ENCODE results near the gene USP54. TPM values are rescaled to one million over a fixed set of nuclear protein-coding genes. Genes with fewer than 3 reads are reported as not detected.

The USP54 gene
- total RNA-seq, 3 donors from 2014 or later (not counting 1 experiment from before 2014, with no cell fraction given), result 4.4 to 10.2 (median 5.5) TPM

DNA sequence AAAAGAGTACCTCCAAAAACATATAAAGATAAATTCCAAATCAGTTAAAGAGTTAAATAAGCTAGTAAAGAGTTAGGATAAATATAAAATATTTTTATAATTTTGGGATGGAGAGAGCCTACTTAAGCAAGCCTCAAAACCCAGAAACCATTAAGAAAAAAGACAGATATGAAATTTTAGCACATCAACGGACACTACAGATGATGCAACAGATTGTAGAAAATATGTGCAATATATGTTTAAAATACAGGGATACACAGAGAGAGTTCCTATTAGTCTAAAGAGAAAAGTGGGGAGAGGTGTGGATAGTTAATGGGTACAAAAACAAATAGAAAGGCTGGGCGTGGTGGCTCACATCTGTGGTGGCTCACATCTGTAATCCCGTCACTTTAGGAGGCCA lies 23.6 kb upstream of the USP54 start:
- Mint-ChIP-seq H3K4me3 (no peak overlapping the region), H3K4me1 (no peaks in the 10 kb centered on the region), H3K27me3 (ENCODE audit: low read depth in 2 of 2) (no peaks in the 10 kb centered on the region), H3K36me3 (no peaks in the 10 kb centered on the region), H3K9me3 (no peaks in the 10 kb centered on the region), H3K27ac (no peak overlapping the region)
- H3K4me1 ChIP-seq (ENCODE audit: control insufficient read depth, insufficient read depth, low read length), result no peaks in the 10 kb centered on the region
- TF ChIP-seq, protein P1, sequence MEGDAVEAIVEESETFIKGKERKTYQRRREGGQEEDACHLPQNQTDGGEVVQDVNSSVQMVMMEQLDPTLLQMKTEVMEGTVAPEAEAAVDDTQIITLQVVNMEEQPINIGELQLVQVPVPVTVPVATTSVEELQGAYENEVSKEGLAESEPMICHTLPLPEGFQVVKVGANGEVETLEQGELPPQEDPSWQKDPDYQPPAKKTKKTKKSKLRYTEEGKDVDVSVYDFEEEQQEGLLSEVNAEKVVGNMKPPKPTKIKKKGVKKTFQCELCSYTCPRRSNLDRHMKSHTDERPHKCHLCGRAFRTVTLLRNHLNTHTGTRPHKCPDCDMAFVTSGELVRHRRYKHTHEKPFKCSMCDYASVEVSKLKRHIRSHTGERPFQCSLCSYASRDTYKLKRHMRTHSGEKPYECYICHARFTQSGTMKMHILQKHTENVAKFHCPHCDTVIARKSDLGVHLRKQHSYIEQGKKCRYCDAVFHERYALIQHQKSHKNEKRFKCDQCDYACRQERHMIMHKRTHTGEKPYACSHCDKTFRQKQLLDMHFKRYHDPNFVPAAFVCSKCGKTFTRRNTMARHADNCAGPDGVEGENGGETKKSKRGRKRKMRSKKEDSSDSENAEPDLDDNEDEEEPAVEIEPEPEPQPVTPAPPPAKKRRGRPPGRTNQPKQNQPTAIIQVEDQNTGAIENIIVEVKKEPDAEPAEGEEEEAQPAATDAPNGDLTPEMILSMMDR (IDR thresholded peaks at IDR 0.05), result no peak
- H3K4me3 ChIP-seq (ENCODE audit: low read length), result no peak overlapping the region
- no peak for ATAC-seq
- no peaks in the 10 kb centered on the region for H3K36me3 ChIP-seq (ENCODE audit: control insufficient read depth, insufficient read depth, low read length)
- DNase-seq, result no peak
- no peaks in the 10 kb centered on the region for H3K9me3 ChIP-seq (ENCODE audit: control insufficient read depth, insufficient read depth, low read length)
- no peaks in the 10 kb centered on the region for H3K27me3 ChIP-seq (ENCODE audit: control insufficient read depth, insufficient read depth, low read length)
- 94% methylated on average over 3 of the region's 3 CpGs for WGBS (ENCODE audit: insufficient coverage)
- intact Hi-C loops (cut with micrococcal nuclease), result no loop called here
- no peak overlapping the region for H3K27ac ChIP-seq (ENCODE audit: low read length)

DNA sequence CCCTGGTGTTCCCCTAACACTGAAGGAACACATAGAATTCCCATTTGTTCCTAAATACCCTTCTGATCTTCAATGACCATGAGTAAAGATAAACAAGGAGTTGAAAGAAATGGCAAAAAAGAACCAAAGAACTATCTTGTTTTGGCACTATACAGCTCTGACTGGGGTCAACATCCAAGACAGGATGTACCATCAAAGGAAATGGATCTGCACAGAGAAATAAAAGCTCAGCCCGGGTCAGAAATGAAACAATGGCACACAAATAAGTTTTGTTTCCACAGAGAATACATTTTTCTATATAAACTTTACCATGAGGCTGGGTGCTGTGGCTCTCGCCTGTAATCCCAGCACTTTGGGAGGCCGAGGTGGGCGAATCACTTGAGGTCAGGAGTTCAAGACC lies 18.0 kb upstream of the USP54 start:
- H3K9me3 ChIP-seq (ENCODE audit: control insufficient read depth, insufficient read depth, low read length), result no peaks in the 10 kb centered on the region

DNA sequence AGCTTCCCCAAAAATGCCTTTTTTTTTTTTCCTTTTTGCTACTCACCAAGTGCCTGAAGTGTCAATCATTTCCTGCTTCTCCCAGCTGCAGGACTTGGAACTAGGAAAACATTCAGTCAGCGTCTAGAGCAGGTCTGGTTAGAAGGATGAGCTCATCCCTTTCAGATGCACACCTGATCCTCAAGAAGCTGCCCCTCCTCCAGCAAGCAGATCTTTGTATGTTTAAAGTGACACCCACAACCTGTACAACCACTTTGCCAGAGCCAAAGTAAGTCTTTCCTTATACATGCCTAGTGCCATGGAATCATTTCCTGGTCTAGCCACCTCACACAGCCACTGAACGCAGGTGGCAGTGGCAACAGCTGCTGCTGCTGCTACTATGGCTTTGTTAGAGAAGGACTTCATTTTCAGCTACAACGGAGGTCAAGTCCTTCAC lies 10.4 kb upstream of the USP54 start:
- ATAC-seq, result no peak
- WGBS (ENCODE audit: insufficient coverage), result 72% methylated on average over 3 of the region's 3 CpGs
- DNase-seq, result no peak
- no peak overlapping the region for H3K4me3 Mint-ChIP-seq
- Histone ChIP-seq H3K27ac (ENCODE audit: low read length) (no peak overlapping the region), H3K9me3 (ENCODE audit: control insufficient read depth, insufficient read depth, low read length) (no peaks in the 10 kb centered on the region), H3K36me3 (ENCODE audit: control insufficient read depth, insufficient read depth, low read length) (no peaks in the 10 kb centered on the region), H3K4me1 (ENCODE audit: control insufficient read depth, insufficient read depth, low read length) (no peaks in the 10 kb centered on the region), H3K27me3 (ENCODE audit: control insufficient read depth, insufficient read depth, low read length) (no peaks in the 10 kb centered on the region), H3K4me3 (ENCODE audit: low read length) (no peak overlapping the region)
- TF ChIP-seq, protein P1 (IDR thresholded peaks at IDR 0.05), result no peak
- H3K4me1 Mint-ChIP-seq, result no peaks in the 10 kb centered on the region
- no peaks in the 10 kb centered on the region for H3K27me3 Mint-ChIP-seq (ENCODE audit: low read depth in 2 of 2)
- intact Hi-C loops (cut with micrococcal nuclease), result no loop called here
- H3K9me3 Mint-ChIP-seq, result no peaks in the 10 kb centered on the region
- no peak overlapping the region for H3K27ac Mint-ChIP-seq
- no peaks in the 10 kb centered on the region for H3K36me3 Mint-ChIP-seq

More for the DNA sequence above, 18.0 kb upstream of the USP54 start:
- H3K4me1 Mint-ChIP-seq, result no peaks in the 10 kb centered on the region
- H3K36me3 ChIP-seq (ENCODE audit: control insufficient read depth, insufficient read depth, low read length), result no peaks in the 10 kb centered on the region
- WGBS (ENCODE audit: insufficient coverage), result 92% methylated on average over 4 of the region's 4 CpGs
- no peaks in the 10 kb centered on the region for H3K9me3 Mint-ChIP-seq
- intact Hi-C loops (cut with micrococcal nuclease), result no loop called here
- no peak for ATAC-seq
- H3K4me1 ChIP-seq (ENCODE audit: control insufficient read depth, insufficient read depth, low read length), result no peaks in the 10 kb centered on the region
- H3K4me3 ChIP-seq (ENCODE audit: low read length), result no peak overlapping the region
- no peak for DNase-seq
- TF ChIP-seq, protein P1 (IDR thresholded peaks at IDR 0.05), result no peak
- no peaks in the 10 kb centered on the region for H3K27me3 Mint-ChIP-seq (ENCODE audit: low read depth in 2 of 2)
- no peaks in the 10 kb centered on the region for H3K27me3 ChIP-seq (ENCODE audit: control insufficient read depth, insufficient read depth, low read length)
- no peak overlapping the region for H3K27ac Mint-ChIP-seq
- no peaks in the 10 kb centered on the region for H3K36me3 Mint-ChIP-seq
- H3K27ac ChIP-seq (ENCODE audit: low read length), result no peak overlapping the region
- H3K4me3 Mint-ChIP-seq, result no peak overlapping the region

DNA sequence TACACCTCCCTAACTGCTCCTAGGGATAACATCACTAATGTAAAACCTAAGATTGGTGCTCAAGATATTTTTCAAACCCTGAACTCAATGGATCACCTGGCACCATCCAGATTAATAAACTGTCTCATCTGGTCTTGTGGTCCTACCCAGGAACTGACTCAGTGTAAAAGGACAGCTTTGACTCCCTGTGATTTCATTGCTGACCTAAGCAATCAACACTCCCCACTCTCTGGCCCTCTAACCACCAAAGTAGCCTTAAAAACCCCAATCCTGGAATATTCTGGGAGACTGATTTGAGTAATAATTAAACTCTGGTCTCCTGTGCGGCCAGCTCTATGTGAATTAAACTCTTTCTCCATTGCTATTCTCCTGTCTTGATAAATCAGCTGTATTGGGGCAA lies 6.2 kb upstream of the USP54 start:
- no peak for ATAC-seq
- Mint-ChIP-seq H3K4me3 (no peak overlapping the region), H3K9me3 (no peaks in the 10 kb centered on the region), H3K4me1 (peaks cover 0 to 2% of the 10 kb centered on the region in 2 donors), H3K27me3 (ENCODE audit: low read depth in 2 of 2) (no peaks in the 10 kb centered on the region), H3K27ac (no peak overlapping the region), H3K36me3 (no peaks in the 10 kb centered on the region)
- TF ChIP-seq, protein P1 (IDR thresholded peaks at IDR 0.05), result no peak
- DNase-seq, result no peak
- H3K27me3 ChIP-seq (ENCODE audit: control insufficient read depth, insufficient read depth, low read length), result no peaks in the 10 kb centered on the region
- WGBS (ENCODE audit: insufficient coverage), result no CpG with 5 or more reads among the region's 1 CpG
- no peak overlapping the region for H3K4me3 ChIP-seq (ENCODE audit: low read length)
- no peak overlapping the region for H3K27ac ChIP-seq (ENCODE audit: low read length)
- no peaks in the 10 kb centered on the region for H3K4me1 ChIP-seq (ENCODE audit: control insufficient read depth, insufficient read depth, low read length)
- no peaks in the 10 kb centered on the region for H3K36me3 ChIP-seq (ENCODE audit: control insufficient read depth, insufficient read depth, low read length)
- no peaks in the 10 kb centered on the region for H3K9me3 ChIP-seq (ENCODE audit: control insufficient read depth, insufficient read depth, low read length)
- intact Hi-C loops (cut with micrococcal nuclease), result no loop called here
